NCI-H460 (cell line): ENCODE results near the gene DOCK2. TPM values are rescaled to one million over a fixed set of nuclear protein-coding genes. Genes with fewer than 3 reads are reported as not detected.
"Not testable (repeated sequence)": the region's sequence is repeated elsewhere in the genome, so short reads cannot be mapped to it uniquely, and the experiment has no call there.

Source experiments
- DNase-seq: peaks from one replicate; pipeline ENCODE4 v3.0.0-alpha.2; 2016; ENCODE audit warnings: low read depth; ENCODE audit errors: extremely low read depth
- total RNA-seq: library from RNA; depleted of rRNA; stranded (reverse); fragments of >200 nt; shearing (Covaris generic); gene quantifications from 2 replicates; pipeline ENCODE4 v1.2.3, GENCODE V29; 2014

Gene DOCK2
- total RNA-seq, 1 experiment from 2014 or later: 0.79 TPM

GRCh38 chr5:169923988-169924387 is 286.9 kb downstream of the DOCK2 start:
- no peak for DNase-seq

GRCh38 chr5:169933127-169933526 is 296.1 kb downstream of the DOCK2 start:
- no peak for DNase-seq

- DNase-seq: no peak
Measured at GRCh38 chr5:169933616-169934015, 296.5 kb downstream of the DOCK2 start.

GRCh38 chr5:169934990-169935389 is 297.9 kb downstream of the DOCK2 start:
- no peak for DNase-seq

- no peak for DNase-seq
Measured at GRCh38 chr5:169935762-169936161, 298.7 kb downstream of the DOCK2 start.

- DNase-seq: no peak
Measured at GRCh38 chr5:169938439-169938838, 301.4 kb downstream of the DOCK2 start.

GRCh38 chr5:169939731-169940130 is 302.7 kb downstream of the DOCK2 start:
- DNase-seq: no peak

GRCh38 chr5:169941542-169941941 is 304.5 kb downstream of the DOCK2 start:
- DNase-seq: no peak

GRCh38 chr5:169942181-169942580 is 305.1 kb downstream of the DOCK2 start:
- no peak for DNase-seq

- DNase-seq: no peak
Measured at GRCh38 chr5:169943026-169943425, 306.0 kb downstream of the DOCK2 start.

- no peak for DNase-seq
Measured at GRCh38 chr5:169944115-169944514, 307.0 kb downstream of the DOCK2 start.

GRCh38 chr5:169944922-169945680 is 308.0 kb downstream of the DOCK2 start:
- no peak for DNase-seq

GRCh38 chr5:169945831-169946261 is 308.8 kb downstream of the DOCK2 start:
- DNase-seq: no peak

- no peak for DNase-seq
Measured at GRCh38 chr5:169946743-169947295, 309.7 kb downstream of the DOCK2 start.

GRCh38 chr5:169950333-169950732 is 313.3 kb downstream of the DOCK2 start:
- no peak for DNase-seq

- not testable (repeated sequence) for DNase-seq
Measured at GRCh38 chr5:169953196-169953595, 316.1 kb downstream of the DOCK2 start.

GRCh38 chr5:169954786-169955185 is 317.7 kb downstream of the DOCK2 start:
- DNase-seq: no peak

- DNase-seq: no peak
Measured at GRCh38 chr5:169956126-169956525, 319.1 kb downstream of the DOCK2 start.

- DNase-seq: no peak
Measured at GRCh38 chr5:169956756-169957155, 319.7 kb downstream of the DOCK2 start.

- no peak for DNase-seq
Measured at GRCh38 chr5:169958278-169958677, 321.2 kb downstream of the DOCK2 start.

GRCh38 chr5:169960659-169961058 is 323.6 kb downstream of the DOCK2 start:
- DNase-seq: no peak

GRCh38 chr5:169964246-169964645 is 327.2 kb downstream of the DOCK2 start:
- DNase-seq: no peak
